GM12873 (cell line): ENCODE results near the gene EEF1A1.

Experiments
- CTCF ChIP-seq: IDR thresholded peaks from 2 replicates; pipeline ENCODE4 v1.5.1; 2012; ENCODE audit warnings: low read depth, mild to moderate bottlenecking, moderate library complexity, low read length, control low read depth; ENCODE audit not compliant: insufficient read depth; ENCODE audit errors: missing control alignments

EEF1A1 gene

GRCh38 chr6:73497915-73498314 is 22.9 kb downstream of the EEF1A1 start:
- no peak for TF ChIP-seq CTCF

- no peak for TF ChIP-seq CTCF
Observed at GRCh38 chr6:73491377-73491776, 29.5 kb downstream of the EEF1A1 start.

GRCh38 chr6:73487473-73487872 is 33.4 kb downstream of the EEF1A1 start:
- TF ChIP-seq CTCF = no peak

- TF ChIP-seq CTCF = no peak
Observed at GRCh38 chr6:73484438-73484837, 36.4 kb downstream of the EEF1A1 start.

GRCh38 chr6:73481969-73482368 is 38.9 kb downstream of the EEF1A1 start:
- TF ChIP-seq CTCF = no peak

- no peak for TF ChIP-seq CTCF
Observed at GRCh38 chr6:73477407-73477806, 43.4 kb downstream of the EEF1A1 start.

GRCh38 chr6:73476723-73477122 is 44.1 kb downstream of the EEF1A1 start:
- TF ChIP-seq CTCF = no peak
